ENCODE measurements around the gene LMLN.
A peak's percentile ranks its signal among the peaks of the same experiment; 100 is the strongest.
"Not testable (repeated sequence)": the region's sequence is repeated elsewhere in the genome, so short reads cannot be mapped to it uniquely, and the experiment has no call there.

The LMLN gene

DNA sequence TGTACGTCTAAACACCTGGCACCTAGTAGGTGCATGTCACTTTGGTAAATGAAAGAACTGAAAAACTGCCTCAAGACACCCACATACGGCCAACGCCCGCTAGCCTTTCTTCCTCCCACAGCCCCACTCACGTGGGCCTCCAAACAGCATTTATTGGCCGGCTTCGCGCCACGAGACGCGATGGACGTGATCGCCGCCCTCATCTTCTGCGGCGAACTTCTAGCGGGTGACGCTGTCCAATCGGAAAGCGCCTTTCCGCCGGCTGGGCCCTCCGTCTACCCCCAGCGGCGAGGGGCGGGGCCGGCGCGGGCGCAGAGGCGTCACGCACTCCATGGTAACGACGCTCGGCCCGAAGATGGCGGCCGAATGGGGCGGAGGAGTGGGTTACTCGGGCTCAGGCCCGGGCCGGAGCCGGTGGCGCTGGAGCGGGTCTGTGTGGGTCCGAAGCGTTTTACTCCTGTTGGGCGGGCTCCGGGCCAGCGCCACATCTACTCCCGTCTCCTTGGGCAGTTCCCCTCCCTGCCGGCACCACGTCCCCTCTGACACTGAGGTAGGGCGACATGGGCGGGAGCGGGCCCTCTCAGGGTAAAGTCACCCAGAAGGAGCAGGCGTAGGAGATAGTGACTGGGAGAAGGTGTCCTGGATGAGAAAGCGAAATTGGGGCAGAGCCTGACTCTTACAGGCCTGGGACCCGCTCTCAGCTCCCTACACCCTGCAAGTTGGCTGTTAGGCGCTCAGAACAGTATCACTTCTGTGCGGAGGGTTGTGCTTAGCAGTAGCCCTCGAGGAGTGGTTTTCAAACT is at the start of gene LMLN:
TSS of gene LMLN (plus strand) at position 327 of the 803 bp plus-strand sequence. CDS start at position 356, 29 bp downstream.
- DNase-seq (ENCODE audit: extremely low read depth in 1 of 2, low read depth in 1 of 2) = peak; percentile 93 to 94

GRCh38 chr3:197912741-197913476 is 47.1 kb upstream of the LMLN start:
- no peak for DNase-seq (ENCODE audit: extremely low read depth in 1 of 2, low read depth in 1 of 2)

- no peak for DNase-seq (ENCODE audit: extremely low read depth in 1 of 2, low read depth in 1 of 2)
These were observed 46.2 kb upstream of the LMLN start for GRCh38 chr3:197913641-197914380.

DNA sequence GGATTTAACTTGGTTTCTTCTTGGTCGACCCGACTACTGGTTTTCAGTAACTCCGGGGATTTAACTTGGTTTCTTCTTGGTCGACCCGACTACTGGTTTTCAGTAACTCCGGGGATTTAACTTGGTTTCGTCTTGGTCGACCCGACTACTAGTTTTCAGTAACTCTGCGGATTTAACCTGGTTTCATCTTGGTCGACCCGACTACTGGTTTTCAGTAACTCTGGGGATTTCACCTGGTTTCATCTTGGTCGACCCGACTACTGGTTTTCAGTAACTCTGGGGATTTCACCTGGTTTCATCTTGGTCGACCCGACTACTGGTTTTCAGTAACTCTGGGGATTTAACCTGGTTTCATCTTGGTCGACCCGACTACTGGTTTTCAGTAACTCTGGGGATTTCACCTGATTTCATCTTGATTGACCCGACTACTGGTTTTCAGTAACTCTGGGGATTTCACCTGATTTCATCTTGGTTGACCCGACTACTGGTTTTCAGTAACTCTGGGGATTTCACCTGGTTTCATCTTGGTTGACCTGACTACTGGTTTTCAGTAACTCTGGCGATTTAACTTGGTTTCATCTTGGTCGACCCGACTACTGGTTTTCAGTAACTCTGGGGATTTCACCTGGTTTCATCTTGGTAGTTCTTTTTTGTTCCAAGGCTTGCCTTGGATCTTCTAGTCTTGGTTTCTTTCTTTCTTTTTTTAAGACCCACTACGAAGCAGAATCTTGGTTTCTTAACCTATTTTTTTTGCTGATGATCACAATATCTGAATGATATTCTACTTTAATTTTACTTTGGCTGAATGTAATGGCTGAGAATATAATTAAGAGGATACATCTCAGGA is 38.4 kb upstream of the LMLN start:
- not testable (repeated sequence) for DNase-seq (ENCODE audit: extremely low read depth in 1 of 2, low read depth in 1 of 2)

DNA sequence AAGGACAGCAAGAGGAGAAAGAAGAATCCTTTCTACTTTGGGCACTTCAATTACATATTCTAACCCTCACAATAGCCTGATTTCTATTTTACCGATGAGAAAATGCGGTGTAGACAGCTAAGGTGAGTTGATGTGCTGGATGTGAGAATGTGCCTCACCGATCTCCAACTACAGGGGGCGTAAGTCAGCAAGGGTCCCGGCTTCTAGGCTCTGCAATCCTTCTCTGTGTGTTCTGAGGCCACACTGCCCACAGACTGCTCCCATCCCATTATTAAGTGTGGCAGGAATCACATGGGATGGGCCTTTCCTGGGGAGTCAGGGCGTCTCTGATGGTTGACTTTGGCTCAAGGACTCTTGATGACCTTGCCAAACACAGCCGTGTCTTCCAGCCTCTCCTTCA is 33.6 kb upstream of the LMLN start:
- DNase-seq (ENCODE audit: extremely low read depth in 1 of 2, low read depth in 1 of 2) = no peak

GRCh38 chr3:197927578-197927977 is 32.4 kb upstream of the LMLN start:
- DNase-seq (ENCODE audit: extremely low read depth in 1 of 2, low read depth in 1 of 2) = not testable (repeated sequence)

- DNase-seq (ENCODE audit: extremely low read depth in 1 of 2, low read depth in 1 of 2) = no peak
These were observed 23.1 kb upstream of the LMLN start for GRCh38 chr3:197936819-197937384.

- no peak for DNase-seq (ENCODE audit: extremely low read depth in 1 of 2, low read depth in 1 of 2)
These were observed 19.2 kb upstream of the LMLN start for GRCh38 chr3:197940745-197941384.

GRCh38 chr3:197942956-197943556 is 17.0 kb upstream of the LMLN start:
- DNase-seq (ENCODE audit: extremely low read depth in 1 of 2, low read depth in 1 of 2) = no peak

DNA sequence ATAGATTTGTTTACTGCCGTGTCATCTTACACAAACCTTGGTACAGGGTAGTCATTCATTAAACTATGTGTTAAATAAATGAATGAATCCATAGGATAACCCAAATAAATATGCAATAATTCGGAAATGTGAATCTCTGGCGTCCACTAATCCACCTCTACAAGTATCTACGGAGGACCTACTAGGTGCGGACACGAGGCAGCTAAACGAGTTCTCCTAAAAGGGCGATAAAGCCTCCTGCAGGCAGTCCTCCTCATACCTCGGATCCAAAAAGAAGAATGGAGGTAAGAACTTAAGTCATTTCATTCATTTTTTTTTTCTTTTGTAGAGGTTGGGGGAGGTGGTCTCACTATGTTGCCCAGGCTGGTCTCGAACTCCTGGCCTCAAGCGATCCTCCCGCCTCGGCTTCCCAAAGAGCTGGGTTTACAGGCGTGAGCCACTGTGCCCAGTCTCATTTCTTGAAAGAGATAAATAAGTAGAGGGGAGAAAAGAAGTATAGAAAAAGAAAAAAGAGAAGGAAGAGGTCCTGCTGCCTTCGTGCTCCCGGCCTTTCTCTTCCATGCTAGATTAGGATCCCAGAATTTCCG is 10.7 kb upstream of the LMLN start:
- no peak for DNase-seq (ENCODE audit: extremely low read depth in 1 of 2, low read depth in 1 of 2)

GRCh38 chr3:197949778-197950676 is 10.0 kb upstream of the LMLN start, which contains the start of gene RPL35A:
TSS of gene RPL35A (plus strand) at chr3:197950190. CDS start at chr3:197950968, 778 bp downstream.
- peak; percentile 54 to 77 for DNase-seq (ENCODE audit: extremely low read depth in 1 of 2, low read depth in 1 of 2)

- no peak for DNase-seq (ENCODE audit: extremely low read depth in 1 of 2, low read depth in 1 of 2)
These were observed 9.3 kb upstream of the LMLN start for GRCh38 chr3:197950677-197951061.

GRCh38 chr3:197951392-197951990 is 8.5 kb upstream of the LMLN start:
- no peak for DNase-seq (ENCODE audit: extremely low read depth in 1 of 2, low read depth in 1 of 2)

GRCh38 chr3:197952440-197952839 is 7.6 kb upstream of the LMLN start:
- DNase-seq (ENCODE audit: extremely low read depth in 1 of 2, low read depth in 1 of 2) = no peak

GRCh38 chr3:197953325-197953724 is 6.7 kb upstream of the LMLN start:
- DNase-seq (ENCODE audit: extremely low read depth in 1 of 2, low read depth in 1 of 2) = no peak

DNA sequence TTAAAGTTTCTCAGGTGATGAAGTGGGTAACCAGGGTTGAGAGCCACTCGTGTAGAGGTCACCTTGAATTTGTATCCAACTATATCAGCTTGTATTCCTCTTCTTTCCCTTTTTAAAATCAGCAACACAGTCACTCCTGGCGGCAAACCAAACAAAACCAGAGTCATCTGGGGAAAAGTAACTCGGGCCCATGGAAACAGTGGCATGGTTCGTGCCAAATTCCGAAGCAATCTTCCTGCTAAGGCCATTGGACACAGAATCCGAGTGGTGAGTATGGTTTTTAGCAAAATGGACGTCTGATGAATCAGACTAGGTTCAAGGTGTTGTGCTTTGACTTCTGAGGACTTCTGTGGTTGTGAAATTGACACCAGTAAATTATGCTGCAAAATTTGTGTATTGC is 6.1 kb upstream of the LMLN start:
- no peak for DNase-seq (ENCODE audit: extremely low read depth in 1 of 2, low read depth in 1 of 2)

DNA sequence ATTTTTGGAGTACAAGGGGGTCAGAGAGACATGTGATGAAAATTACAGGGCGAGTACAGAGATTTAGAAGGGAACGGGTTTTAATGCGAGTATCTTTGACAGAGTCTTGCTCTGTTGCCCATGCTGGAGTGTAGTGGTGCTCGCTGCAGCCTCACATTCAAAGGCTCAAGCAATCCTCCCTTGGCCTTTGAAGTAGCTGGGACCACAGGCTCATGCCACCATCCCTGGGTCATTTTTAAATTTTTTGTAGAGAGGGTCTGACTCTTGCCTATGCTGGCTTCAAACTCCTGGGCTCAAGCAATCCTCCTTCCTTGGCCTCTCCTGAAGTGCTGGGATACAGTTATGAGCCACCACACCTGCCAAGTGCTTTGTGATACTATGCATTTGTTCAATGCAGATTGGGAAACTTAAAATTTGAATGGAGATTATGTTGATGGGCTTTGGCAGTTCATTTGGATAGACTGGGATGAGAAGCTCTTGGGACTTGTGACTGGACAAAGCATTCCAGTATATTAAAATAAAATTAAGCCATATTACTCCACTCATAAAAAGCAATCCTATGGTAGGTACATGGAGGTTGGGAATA is 4.0 kb upstream of the LMLN start:
- DNase-seq (ENCODE audit: extremely low read depth in 1 of 2, low read depth in 1 of 2) = no peak
